GM12878 (cell line): ENCODE data around the gene CP. TPM values are rescaled to one million over a fixed set of nuclear protein-coding genes. Genes with fewer than 3 reads are reported as not detected.
A peak's percentile ranks its signal among the peaks of the same experiment; 100 is the strongest.

Experiments used
- ATF7 ChIP-seq: fragments of 450-650 bp; IDR thresholded peaks from 2 replicates; pipeline ENCODE4 v1.6.1; 2016; ENCODE audit warnings: low read depth, mild to moderate bottlenecking
- BHLHE40 ChIP-seq, 2 experiments: fragments of 450-650 bp in 1 of 2; IDR thresholded peaks; 2 replicates each; pipeline ENCODE4 v1.6.1; 2011 to 2017; ENCODE audit warnings: low read depth in 2 of 2, borderline replicate concordance in 1 of 2, improper control_type of control experiment in 1 of 2, low read length in 1 of 2, mild to moderate bottlenecking in 1 of 2
- CBX3 ChIP-seq: fragments of 200-600 bp; sonication (generic); IDR thresholded peaks from 2 replicates; pipeline ENCODE4 v1.6.1; 2016; ENCODE audit warnings: low read depth, borderline replicate concordance
- CHD2 ChIP-seq: IDR thresholded peaks from 2 replicates; pipeline ENCODE4 v1.6.1; 2011; ENCODE audit warnings: low read depth, low read length, improper control_type of control experiment, borderline replicate concordance
- CREB1 ChIP-seq: IDR thresholded peaks from 2 replicates; pipeline ENCODE4 v1.6.1; 2012; ENCODE audit warnings: low read depth, mild to moderate bottlenecking, inconsistent platforms
- EED ChIP-seq: sonication (generic); IDR thresholded peaks from 2 replicates; pipeline ENCODE4 v1.6.1; 2016; ENCODE audit warnings: antibody characterized with exemption, low read depth
- FOXK2 ChIP-seq: fragments of 450-650 bp; IDR thresholded peaks from 2 replicates; pipeline ENCODE4 v1.6.1; 2017; ENCODE audit warnings: mild to moderate bottlenecking, moderate library complexity
- IRF4 ChIP-seq: IDR thresholded peaks from 2 replicates; pipeline ENCODE4 v1.6.1; 2011; ENCODE audit warnings: low read depth, low read length
- JUNB ChIP-seq: IDR thresholded peaks from 2 replicates; pipeline ENCODE4 v1.6.1; 2016; ENCODE audit warnings: antibody characterized with exemption, mild to moderate bottlenecking
- JUND ChIP-seq: IDR thresholded peaks from 2 replicates; pipeline ENCODE4 v1.6.1; 2012; ENCODE audit warnings: low read depth, mild to moderate bottlenecking, low read length, improper control_type of control experiment, moderate library complexity
- MEF2B ChIP-seq: fragments of 450-650 bp; IDR thresholded peaks from 2 replicates; pipeline ENCODE4 v1.6.1; 2018; ENCODE audit warnings: mild to moderate bottlenecking, moderate library complexity; ENCODE audit not compliant: partially characterized antibody, poor library complexity, severe bottlenecking
- MXI1 ChIP-seq: fragments of 150-350 bp; IDR thresholded peaks from 2 replicates; pipeline ENCODE4 v1.6.1; 2011; ENCODE audit warnings: low read depth, mild to moderate bottlenecking, inconsistent platforms, low read length, improper control_type of control experiment
- NFIC ChIP-seq: IDR thresholded peaks from 2 replicates; pipeline ENCODE4 v1.6.1; 2012; ENCODE audit warnings: low read depth, mild to moderate bottlenecking, inconsistent platforms, low read length, moderate library complexity
- PAX5 ChIP-seq: IDR thresholded peaks from 2 replicates; pipeline ENCODE4 v1.6.1; 2011; ENCODE audit warnings: low read depth, low read length, borderline replicate concordance
- PML ChIP-seq: IDR thresholded peaks from 2 replicates; pipeline ENCODE4 v1.6.1; 2012; ENCODE audit warnings: low read length, inconsistent platforms
- POU2F2 ChIP-seq: IDR thresholded peaks from 3 replicates; pipeline ENCODE4 v1.6.1; 2011; ENCODE audit warnings: low read depth, mild to moderate bottlenecking, low read length, borderline replicate concordance
- RB1 ChIP-seq: fragments of 450-650 bp; formaldehyde crosslinking; IDR thresholded peaks from 2 replicates; pipeline ENCODE4 v1.6.1; 2017; ENCODE audit warnings: mild to moderate bottlenecking, borderline replicate concordance
- RELA ChIP-seq: fragments of 450-650 bp; IDR thresholded peaks from 2 replicates; pipeline ENCODE4 v1.8.0; 2014; ENCODE audit warnings: borderline replicate concordance; ENCODE audit not compliant: partially characterized antibody
- RUNX3 ChIP-seq: IDR thresholded peaks from 2 replicates; pipeline ENCODE4 v1.6.1; 2012; ENCODE audit warnings: low read length, inconsistent platforms
- SP1 ChIP-seq: IDR thresholded peaks from one replicate; pipeline ENCODE4 v1.6.1; 2011; ENCODE audit warnings: low read depth, low read length
- SPI1 ChIP-seq: IDR thresholded peaks from 2 replicates; pipeline ENCODE4 v1.6.1; 2011; ENCODE audit warnings: low read depth, mild to moderate bottlenecking, low read length, moderate library complexity, borderline replicate concordance; ENCODE audit not compliant: insufficient read depth
- TCF7 ChIP-seq: IDR thresholded peaks from 2 replicates; pipeline ENCODE4 v1.6.1; 2014; ENCODE audit warnings: antibody characterized with exemption, borderline replicate concordance
- ZBED1 ChIP-seq: IDR thresholded peaks from 2 replicates; pipeline ENCODE4 v1.6.1; 2016; ENCODE audit warnings: borderline replicate concordance
- polyA plus RNA-seq, 11 experiments: library from polyadenylated mRNA; depleted of rRNA in 4 of 11; unstranded in 6 of 11; stranded (reverse) in 5 of 11; fragments of >200 nt; fragmentation: Nextera tagmentation in 4 of 11; fragmentation: Illumina TruSeq in 1 of 11; extraction: Ambion mirVana in 4 of 11; extraction: Trizol in 1 of 11; gene quantifications; 1 replicate in 1 of 11; 2 replicates in 10 of 11; pipeline versions ENCODE4 v1.2.1 to v1.2.3, GENCODE V29; 2011 to 2016; ENCODE audit warnings: inconsistent platforms in 2 of 11, missing spikeins in 2 of 11, low read depth in 1 of 11
- total RNA-seq, 4 experiments: library from RNA; depleted of rRNA in 3 of 4; stranded (reverse); fragments of >200 nt in 3 of 4; fragmentation: Illumina TruSeq in 1 of 4; extraction: Trizol in 1 of 4; gene quantifications; 2 replicates each; pipeline versions ENCODE4 v1.2.1 to v1.2.3, GENCODE V29; 2013 to 2021
- TF ChIP-seq, protein P1 (sequence below): fragments of 450-650 bp; IDR thresholded peaks from 2 replicates; pipeline ENCODE4 v1.6.1; 2016; ENCODE audit warnings: mild to moderate bottlenecking, moderate library complexity, borderline replicate concordance
- TF ChIP-seq, protein P2 (sequence below): fragments of 450-650 bp; IDR thresholded peaks from 2 replicates; pipeline ENCODE4 v1.6.1; 2016; ENCODE audit warnings: mild to moderate bottlenecking

The CP gene
- total and polyA plus RNA-seq, 10 of the 15 experiments (the other 5 are each of a cell fraction or from before 2014, with no cell fraction given), result 0.14 to 1.2 (median 0.30) TPM; not detected in 6

DNA sequence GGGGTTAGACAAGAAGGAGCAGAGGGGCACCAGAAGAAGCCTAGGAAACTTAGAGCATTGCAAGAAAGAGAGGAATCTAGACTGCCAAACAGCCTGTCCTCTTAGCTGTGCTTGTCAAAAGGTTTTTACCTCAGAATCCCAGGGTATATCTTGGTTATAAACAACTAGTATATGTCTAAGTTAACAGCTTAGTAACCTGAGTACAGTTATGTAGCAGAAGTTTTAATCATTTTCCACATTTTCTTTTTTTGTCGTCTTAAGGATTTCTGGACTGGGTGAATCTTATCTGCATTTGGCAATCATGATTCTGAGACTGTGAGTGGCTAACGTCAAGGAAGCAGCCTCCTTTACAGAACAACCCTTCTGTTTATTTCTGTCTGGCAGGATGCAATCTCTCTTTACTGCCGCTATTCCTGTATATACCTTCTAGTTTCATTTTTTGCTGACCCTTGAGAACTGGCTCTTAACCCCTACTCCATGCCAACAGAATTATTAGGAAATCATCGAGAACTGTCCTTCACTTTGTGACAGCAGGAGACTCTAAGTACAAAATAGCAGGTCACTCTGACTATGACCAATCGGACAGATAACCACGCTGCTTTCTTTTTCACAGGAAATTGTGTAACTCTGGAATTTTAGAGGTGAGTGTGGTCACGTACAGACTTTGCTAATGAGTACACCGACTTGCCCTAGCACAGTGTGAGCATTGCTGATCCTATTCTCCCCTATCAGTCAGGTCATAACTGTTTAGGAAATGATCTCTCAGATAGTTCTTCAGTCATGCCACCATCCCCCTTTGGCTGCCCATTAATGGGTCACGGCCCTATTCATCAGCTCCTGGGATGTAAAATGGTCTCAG is 3.3 kb upstream of the CP start (continued):
- TF ChIP-seq, protein P1, sequence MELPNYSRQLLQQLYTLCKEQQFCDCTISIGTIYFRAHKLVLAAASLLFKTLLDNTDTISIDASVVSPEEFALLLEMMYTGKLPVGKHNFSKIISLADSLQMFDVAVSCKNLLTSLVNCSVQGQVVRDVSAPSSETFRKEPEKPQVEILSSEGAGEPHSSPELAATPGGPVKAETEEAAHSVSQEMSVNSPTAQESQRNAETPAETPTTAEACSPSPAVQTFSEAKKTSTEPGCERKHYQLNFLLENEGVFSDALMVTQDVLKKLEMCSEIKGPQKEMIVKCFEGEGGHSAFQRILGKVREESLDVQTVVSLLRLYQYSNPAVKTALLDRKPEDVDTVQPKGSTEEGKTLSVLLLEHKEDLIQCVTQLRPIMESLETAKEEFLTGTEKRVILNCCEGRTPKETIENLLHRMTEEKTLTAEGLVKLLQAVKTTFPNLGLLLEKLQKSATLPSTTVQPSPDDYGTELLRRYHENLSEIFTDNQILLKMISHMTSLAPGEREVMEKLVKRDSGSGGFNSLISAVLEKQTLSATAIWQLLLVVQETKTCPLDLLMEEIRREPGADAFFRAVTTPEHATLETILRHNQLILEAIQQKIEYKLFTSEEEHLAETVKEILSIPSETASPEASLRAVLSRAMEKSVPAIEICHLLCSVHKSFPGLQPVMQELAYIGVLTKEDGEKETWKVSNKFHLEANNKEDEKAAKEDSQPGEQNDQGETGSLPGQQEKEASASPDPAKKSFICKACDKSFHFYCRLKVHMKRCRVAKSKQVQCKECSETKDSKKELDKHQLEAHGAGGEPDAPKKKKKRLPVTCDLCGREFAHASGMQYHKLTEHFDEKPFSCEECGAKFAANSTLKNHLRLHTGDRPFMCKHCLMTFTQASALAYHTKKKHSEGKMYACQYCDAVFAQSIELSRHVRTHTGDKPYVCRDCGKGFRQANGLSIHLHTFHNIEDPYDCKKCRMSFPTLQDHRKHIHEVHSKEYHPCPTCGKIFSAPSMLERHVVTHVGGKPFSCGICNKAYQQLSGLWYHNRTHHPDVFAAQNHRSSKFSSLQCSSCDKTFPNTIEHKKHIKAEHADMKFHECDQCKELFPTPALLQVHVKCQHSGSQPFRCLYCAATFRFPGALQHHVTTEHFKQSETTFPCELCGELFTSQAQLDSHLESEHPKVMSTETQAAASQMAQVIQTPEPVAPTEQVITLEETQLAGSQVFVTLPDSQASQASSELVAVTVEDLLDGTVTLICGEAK, result 0 out of 2 replicates have a peak, but pooled peaks have one; percentile 14
- TF ChIP-seq CBX3, result no peak
- TF ChIP-seq SP1, result peak; percentile 25
- TF ChIP-seq IRF4, result peak; percentile 74; the same call in 1 of the 2 replicates
- peak; percentile 70; the same call in 1 of the 2 replicates for TF ChIP-seq PAX5
- no peak for TF ChIP-seq FOXK2
- TF ChIP-seq RUNX3, result peak; percentile 98
- TF ChIP-seq NFIC, result peak; percentile 85
- TF ChIP-seq ZBED1, result 0 out of 2 replicates have a peak, but pooled peaks have one; percentile 43
- peak; percentile 84 for TF ChIP-seq EED
- TF ChIP-seq JUNB, result peak; percentile 81
- peak; percentile 38 for TF ChIP-seq MEF2B
- TF ChIP-seq PML, result peak; percentile 62
- TF ChIP-seq RELA, result peak; percentile 78
- 0 out of 2 replicates have a peak, but pooled peaks have one; percentile 53 for TF ChIP-seq JUND
- TF ChIP-seq ATF7, result peak; percentile 90
- TF ChIP-seq BHLHE40 (IDR thresholded peaks at IDR 0.05; ENCODE audit: borderline replicate concordance in 1 of 2, low read depth in 2 of 2, low read length in 1 of 2), result peak; percentile 49 to 58; a peak in 1 of 4 replicates
- TF ChIP-seq, protein P2, sequence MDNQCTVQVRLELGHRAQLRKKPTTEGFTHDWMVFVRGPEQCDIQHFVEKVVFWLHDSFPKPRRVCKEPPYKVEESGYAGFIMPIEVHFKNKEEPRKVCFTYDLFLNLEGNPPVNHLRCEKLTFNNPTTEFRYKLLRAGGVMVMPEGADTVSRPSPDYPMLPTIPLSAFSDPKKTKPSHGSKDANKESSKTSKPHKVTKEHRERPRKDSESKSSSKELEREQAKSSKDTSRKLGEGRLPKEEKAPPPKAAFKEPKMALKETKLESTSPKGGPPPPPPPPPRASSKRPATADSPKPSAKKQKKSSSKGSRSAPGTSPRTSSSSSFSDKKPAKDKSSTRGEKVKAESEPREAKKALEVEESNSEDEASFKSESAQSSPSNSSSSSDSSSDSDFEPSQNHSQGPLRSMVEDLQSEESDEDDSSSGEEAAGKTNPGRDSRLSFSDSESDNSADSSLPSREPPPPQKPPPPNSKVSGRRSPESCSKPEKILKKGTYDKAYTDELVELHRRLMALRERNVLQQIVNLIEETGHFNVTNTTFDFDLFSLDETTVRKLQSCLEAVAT, result peak; percentile 77
- TF ChIP-seq TCF7, result no peak
- TF ChIP-seq RB1, result no peak
- TF ChIP-seq MXI1, result 0 out of 2 replicates have a peak, but pooled peaks have one; percentile 40
- no peak for TF ChIP-seq SPI1
- 0 out of 3 replicates have a peak, but pooled peaks have one; percentile 37 for TF ChIP-seq POU2F2
- peak; percentile 70 for TF ChIP-seq CREB1
- TF ChIP-seq CHD2, result peak; percentile 27; the same call in 1 of the 2 replicates
